GM18519 (cell line): ENCODE measurements around the gene SEPHS1.
"Not testable (repeated sequence)": the region's sequence is repeated elsewhere in the genome, so short reads cannot be mapped to it uniquely, and the experiment has no call there.

Experiments used
- ATAC-seq: cut with Tn5 transposase; IDR thresholded peaks from one replicate; pipeline ENCODE4 v1.9.1; 2021; ENCODE audit warnings: mild to moderate bottlenecking, moderate library complexity; ENCODE audit not compliant: unreplicated experiment, low FRiP score

SEPHS1 gene

GRCh38 chr10:13330980-13331379 is 17.1 kb downstream of the SEPHS1 start:
- ATAC-seq, result not testable (repeated sequence)

GRCh38 chr10:13329565-13329964 is 18.5 kb downstream of the SEPHS1 start:
- ATAC-seq, result no peak

GRCh38 chr10:13328613-13329012 is 19.5 kb downstream of the SEPHS1 start:
- ATAC-seq, result no peak

GRCh38 chr10:13328126-13328525 is 20.0 kb downstream of the SEPHS1 start:
- ATAC-seq, result no peak

GRCh38 chr10:13327534-13327933 is 20.6 kb downstream of the SEPHS1 start:
- no peak for ATAC-seq

GRCh38 chr10:13322615-13323148 is 25.4 kb downstream of the SEPHS1 start:
- ATAC-seq, result no peak

- ATAC-seq, result no peak
Observed at GRCh38 chr10:13321576-13321975, 26.5 kb downstream of the SEPHS1 start.

- ATAC-seq, result no peak
Observed at GRCh38 chr10:13319166-13319565, 28.9 kb downstream of the SEPHS1 start.

GRCh38 chr10:13317474-13317873 is 30.6 kb downstream of the SEPHS1 start:
- no peak for ATAC-seq

- ATAC-seq, result no peak
Observed at GRCh38 chr10:13316635-13317311, 31.3 kb downstream of the SEPHS1 start.

- no peak for ATAC-seq
Observed at GRCh38 chr10:13315361-13315760, 32.7 kb downstream of the SEPHS1 start.

- no peak for ATAC-seq
Observed at GRCh38 chr10:13311177-13311575, 36.9 kb downstream of the SEPHS1 start.

GRCh38 chr10:13310518-13311176 is 37.4 kb downstream of the SEPHS1 start:
- ATAC-seq, result no peak

- no peak for ATAC-seq
Observed at GRCh38 chr10:13309792-13310191, 38.3 kb downstream of the SEPHS1 start.

- no peak for ATAC-seq
Observed at GRCh38 chr10:13308096-13308495, 40.0 kb downstream of the SEPHS1 start.

GRCh38 chr10:13306103-13306502 is 42.0 kb downstream of the SEPHS1 start:
- no peak for ATAC-seq

- ATAC-seq, result no peak
Observed at GRCh38 chr10:13302821-13303555, 45.1 kb downstream of the SEPHS1 start.

- peak; percentile 52 for ATAC-seq
Observed at GRCh38 chr10:13299437-13300287, 48.4 kb downstream of the SEPHS1 start, which contains the start of gene PHYH. Gene PHYH (minus strand): TSS chr10:13300064. CDS start chr10:13300042, 22 bp downstream.

- no peak for ATAC-seq
Observed at GRCh38 chr10:13298748-13299436, 49.2 kb downstream of the SEPHS1 start.

GRCh38 chr10:13296476-13296875 is 51.6 kb downstream of the SEPHS1 start:
- ATAC-seq, result no peak
